H9 (cell line): ENCODE measurements around the gene EPB41L4A. TPM values are rescaled to one million over a fixed set of nuclear protein-coding genes. Genes with fewer than 3 reads are reported as not detected.

ENCODE experiments used
- DNase-seq: peaks from one replicate; pipeline ENCODE4 v3.0.0-alpha.2; 2017
- H2AFZ ChIP-seq: one replicate; pipeline ENCODE4 v1.6.1; 2013; ENCODE audit warnings: mild to moderate bottlenecking, low read length, control low read depth, moderate library complexity
- H2AK5ac ChIP-seq: 2 replicates; pipeline ENCODE4 v1.6.1; 2013; ENCODE audit warnings: low read length, control low read depth, mixed read lengths; ENCODE audit not compliant: insufficient read length
- H2BK120ac ChIP-seq: one replicate; pipeline ENCODE4 v1.6.1; 2013; ENCODE audit warnings: low read depth, mild to moderate bottlenecking, low read length, control low read depth, inconsistent platforms; ENCODE audit not compliant: poor library complexity, severe bottlenecking
- H2BK12ac ChIP-seq: 2 replicates; pipeline ENCODE4 v1.6.1; 2013; ENCODE audit warnings: low read length, control low read depth, mixed read lengths, low read depth; ENCODE audit not compliant: insufficient read length
- H2BK15ac ChIP-seq: 2 replicates; pipeline ENCODE4 v1.6.1; 2013; ENCODE audit warnings: low read depth, low read length, control low read depth
- H2BK20ac ChIP-seq: one replicate; pipeline ENCODE4 v1.6.1; 2013; ENCODE audit warnings: low read depth, mild to moderate bottlenecking, low read length, control low read depth, inconsistent platforms; ENCODE audit not compliant: poor library complexity, severe bottlenecking
- H2BK5ac ChIP-seq: 2 replicates; pipeline ENCODE4 v1.6.1; 2013; ENCODE audit warnings: low read length, control low read depth, mixed read lengths; ENCODE audit not compliant: insufficient read length
- H3K14ac ChIP-seq: 2 replicates; pipeline ENCODE4 v1.6.1; 2013; ENCODE audit warnings: low read length, control low read depth; ENCODE audit not compliant: insufficient read depth
- H3K18ac ChIP-seq: 2 replicates; pipeline ENCODE4 v1.6.1; 2013; ENCODE audit warnings: low read depth, mild to moderate bottlenecking, mixed read lengths, low read length, control low read depth; ENCODE audit not compliant: insufficient read length
- H3K23ac ChIP-seq: 2 replicates; pipeline ENCODE4 v1.6.1; 2013; ENCODE audit warnings: low read length, control low read depth, mixed read lengths, low read depth; ENCODE audit not compliant: insufficient read length
- H3K23me2 ChIP-seq: 2 replicates; pipeline ENCODE4 v1.6.1; 2013; ENCODE audit warnings: low read depth, mild to moderate bottlenecking, mixed read lengths, low read length, control low read depth; ENCODE audit not compliant: insufficient read length, poor library complexity, severe bottlenecking
- H3K27ac ChIP-seq: 2 replicates; pipeline ENCODE4 v1.5.1; 2013; ENCODE audit warnings: low read length, control low read depth, mixed read lengths, low read depth; ENCODE audit not compliant: insufficient read length
- H3K27me3 ChIP-seq: 2 replicates; pipeline ENCODE4 v1.6.1; 2013; ENCODE audit warnings: low read length, control low read depth, inconsistent platforms; ENCODE audit not compliant: insufficient read depth
- H3K4ac ChIP-seq: 2 replicates; pipeline ENCODE4 v1.6.1; 2013; ENCODE audit warnings: low read depth, mild to moderate bottlenecking, control low read depth, inconsistent platforms, low read length, moderate library complexity
- H3K4me1 ChIP-seq: 2 replicates; pipeline ENCODE4 v1.6.1; 2013; ENCODE audit warnings: low read length, control low read depth, inconsistent platforms; ENCODE audit not compliant: insufficient read depth
- H3K4me2 ChIP-seq: 2 replicates; pipeline ENCODE4 v1.6.1; 2013; ENCODE audit warnings: low read length, control low read depth, mixed read lengths; ENCODE audit not compliant: insufficient read length, insufficient read depth
- H3K56ac ChIP-seq: 2 replicates; pipeline ENCODE4 v1.6.1; 2013; ENCODE audit warnings: low read depth, mild to moderate bottlenecking, mixed read lengths, low read length, control low read depth; ENCODE audit not compliant: insufficient read length
- H3K79me1 ChIP-seq: 2 replicates; pipeline ENCODE4 v1.6.1; 2013; ENCODE audit warnings: low read depth, mild to moderate bottlenecking, moderate library complexity, low read length, control low read depth, inconsistent platforms; ENCODE audit not compliant: insufficient read depth, poor library complexity, severe bottlenecking
- H3K79me2 ChIP-seq: 2 replicates; pipeline ENCODE4 v1.6.1; 2013; ENCODE audit warnings: low read length, control low read depth, inconsistent platforms; ENCODE audit not compliant: insufficient read depth
- H3K9ac ChIP-seq: 2 replicates; pipeline ENCODE4 v1.6.1; 2013; ENCODE audit warnings: low read length, control low read depth, mixed read lengths; ENCODE audit not compliant: insufficient read length; ENCODE audit errors: extremely low read depth
- H3K9me3 ChIP-seq: one replicate; pipeline ENCODE4 v1.6.1; 2013; ENCODE audit warnings: low read depth, low read length, inconsistent platforms; ENCODE audit not compliant: control insufficient read depth
- H3T11ph ChIP-seq: one replicate; pipeline ENCODE4 v1.6.1; 2013; ENCODE audit warnings: mild to moderate bottlenecking, low read length, control low read depth, inconsistent platforms
- H4K20me1 ChIP-seq: one replicate; pipeline ENCODE4 v1.6.1; 2013; ENCODE audit not compliant: control insufficient read depth, insufficient read length, insufficient read depth
- H4K5ac ChIP-seq: 2 replicates; pipeline ENCODE4 v1.6.1; 2013; ENCODE audit warnings: low read depth, mild to moderate bottlenecking, mixed read lengths, low read length, control low read depth; ENCODE audit not compliant: insufficient read length
- H4K8ac ChIP-seq: replicated peaks from 2 replicates; pipeline ENCODE4 v1.6.1; 2013; ENCODE audit warnings: low read length, control low read depth, mixed read lengths, low read depth; ENCODE audit not compliant: insufficient read length
- H4K91ac ChIP-seq: 2 replicates; pipeline ENCODE4 v1.6.1; 2013; ENCODE audit warnings: low read depth, mild to moderate bottlenecking, moderate library complexity, mixed read lengths, low read length, control low read depth; ENCODE audit not compliant: insufficient read length
- H3K27ac Mint-ChIP-seq, 3 experiments: 2 replicates in 2 of 3; 3 replicates in 1 of 3; pipeline ENCODE4 v1.8.0; 2020 to 2021; ENCODE audit warnings: mixed read lengths in 3 of 3, mild to moderate bottlenecking in 1 of 3, moderate library complexity in 1 of 3
- H3K27me3 Mint-ChIP-seq: 2 replicates; pipeline ENCODE4 v1.8.0; 2021; ENCODE audit warnings: low read depth, mild to moderate bottlenecking, moderate library complexity, mixed read lengths
- H3K36me3 Mint-ChIP-seq, 3 experiments: 2 replicates in 2 of 3; 3 replicates in 1 of 3; pipeline ENCODE4 v1.8.0; 2020 to 2021; ENCODE audit warnings: low read depth in 3 of 3, mixed read lengths in 3 of 3; ENCODE audit not compliant: insufficient read depth in 1 of 3
- H3K4me1 Mint-ChIP-seq, 2 experiments: 2 replicates each; pipeline ENCODE4 v1.8.0; 2020; ENCODE audit warnings: mixed read lengths in 2 of 2
- H3K4me3 Mint-ChIP-seq, 2 experiments: 2 replicates in 1 of 2; 3 replicates in 1 of 2; pipeline ENCODE4 v1.8.0; 2020 to 2021; ENCODE audit warnings: mild to moderate bottlenecking in 2 of 2, mixed read lengths in 2 of 2, moderate library complexity in 1 of 2
- H3K9me3 Mint-ChIP-seq, 2 experiments: 2 replicates in 1 of 2; 3 replicates in 1 of 2; pipeline ENCODE4 v1.8.0; 2020; ENCODE audit warnings: mild to moderate bottlenecking in 2 of 2, mixed read lengths in 2 of 2, moderate library complexity in 1 of 2
- WGBS: extraction: QIAGEN DNeasy Blood & Tissue Kit; methylation state at CpG from one replicate; pipeline ENCODE4 v1.1.7; 2013; ENCODE audit warnings: missing lambda C conversion rate, low lambda C conversion rate, mixed read lengths; ENCODE audit not compliant: insufficient read length; ENCODE audit errors: extremely low coverage; 5-methylcytosine and 5-hydroxymethylcytosine counted together
- total RNA-seq: library from RNA; stranded (reverse); gene quantifications from 2 replicates; pipeline ENCODE4 v1.2.1, GENCODE V29; 2021
- TF ChIP-seq, protein P1 (sequence below): fragments of 200-600 bp; sonication (generic); conservative IDR thresholded peaks from 3 replicates; pipeline ENCODE4 v1.8.0; 2021; ENCODE audit warnings: antibody characterized with exemption, mild to moderate bottlenecking

The EPB41L4A gene
- total RNA-seq, 1 experiment from 2014 or later, result 4.9 TPM

DNA sequence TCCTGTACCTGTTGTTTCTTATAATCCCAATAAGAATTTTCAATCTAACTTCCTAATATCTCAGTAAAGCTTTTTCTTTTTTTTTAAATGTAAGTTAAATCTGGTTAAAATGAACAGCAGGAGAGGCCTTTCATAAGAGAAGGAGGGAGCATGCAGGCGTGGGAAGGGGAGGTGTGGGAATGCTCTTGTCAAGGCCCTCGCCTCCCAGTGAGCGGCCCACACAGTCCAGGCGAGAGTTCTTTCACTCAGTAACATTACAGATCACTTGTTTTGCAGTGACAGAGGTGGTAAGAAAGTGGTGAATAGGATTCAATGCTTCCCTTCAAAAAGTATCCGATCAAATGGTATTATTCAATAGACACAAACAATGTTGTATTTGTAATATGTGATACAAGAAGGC, 125.0 kb downstream of the EPB41L4A start:
- DNase-seq, result no peak
- Histone ChIP-seq H4K91ac (no peak overlapping the region), H3K27ac (no peak overlapping the region), H2AK5ac (no peak overlapping the region), H3K23ac (no peak overlapping the region), H4K20me1 (no peaks in the 10 kb centered on the region), H3T11ph (no peak overlapping the region), H2BK12ac (no peak overlapping the region), H3K14ac (no peak overlapping the region), H3K23me2 (no peaks in the 10 kb centered on the region), H3K79me2 (no peaks in the 10 kb centered on the region), H3K18ac (no peak overlapping the region), H3K4me1 (no peaks in the 10 kb centered on the region), H4K5ac (no peak overlapping the region), H2BK20ac (no peak overlapping the region), H3K9ac (no peak overlapping the region), H3K9me3 (no peaks in the 10 kb centered on the region), H2BK120ac (no peak overlapping the region), H4K8ac (no peak overlapping the region), H3K79me1 (no peaks in the 10 kb centered on the region), H3K27me3 (no peaks in the 10 kb centered on the region), H3K56ac (no peak overlapping the region), H3K4ac (no peak overlapping the region), H2BK15ac (no peak overlapping the region), H3K4me2 (no peak overlapping the region), H2BK5ac (no peak overlapping the region), H2AFZ (no peak overlapping the region)
- Mint-ChIP-seq H3K27ac (no peak overlapping the region), H3K9me3 (peaks cover 9 to 12% of the 10 kb centered on the region in 2 experiments; a peak in 3 of 5 replicates), H3K4me1 (no peaks in the 10 kb centered on the region), H3K36me3 (peaks cover 0 to 13% (median 3%) of the 10 kb centered on the region in 3 experiments; a peak in 2 of 7 replicates), H3K4me3 (no peak overlapping the region), H3K27me3 (no peaks in the 10 kb centered on the region)
- WGBS, result no CpG with 5 or more reads among the region's 5 CpGs
- TF ChIP-seq, protein P1, sequence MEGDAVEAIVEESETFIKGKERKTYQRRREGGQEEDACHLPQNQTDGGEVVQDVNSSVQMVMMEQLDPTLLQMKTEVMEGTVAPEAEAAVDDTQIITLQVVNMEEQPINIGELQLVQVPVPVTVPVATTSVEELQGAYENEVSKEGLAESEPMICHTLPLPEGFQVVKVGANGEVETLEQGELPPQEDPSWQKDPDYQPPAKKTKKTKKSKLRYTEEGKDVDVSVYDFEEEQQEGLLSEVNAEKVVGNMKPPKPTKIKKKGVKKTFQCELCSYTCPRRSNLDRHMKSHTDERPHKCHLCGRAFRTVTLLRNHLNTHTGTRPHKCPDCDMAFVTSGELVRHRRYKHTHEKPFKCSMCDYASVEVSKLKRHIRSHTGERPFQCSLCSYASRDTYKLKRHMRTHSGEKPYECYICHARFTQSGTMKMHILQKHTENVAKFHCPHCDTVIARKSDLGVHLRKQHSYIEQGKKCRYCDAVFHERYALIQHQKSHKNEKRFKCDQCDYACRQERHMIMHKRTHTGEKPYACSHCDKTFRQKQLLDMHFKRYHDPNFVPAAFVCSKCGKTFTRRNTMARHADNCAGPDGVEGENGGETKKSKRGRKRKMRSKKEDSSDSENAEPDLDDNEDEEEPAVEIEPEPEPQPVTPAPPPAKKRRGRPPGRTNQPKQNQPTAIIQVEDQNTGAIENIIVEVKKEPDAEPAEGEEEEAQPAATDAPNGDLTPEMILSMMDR, result no peak
